SK-MEL-5 (cell line): ENCODE data around the gene IL17RE. TPM values are rescaled to one million over a fixed set of nuclear protein-coding genes. Genes with fewer than 3 reads are reported as not detected.
"Not testable (repeated sequence)": the region's sequence is repeated elsewhere in the genome, so short reads cannot be mapped to it uniquely, and the experiment has no call there.

Source experiments
- DNase-seq: peaks from one replicate; pipeline ENCODE4 v3.0.0-alpha.2; 2016; ENCODE audit warnings: low read depth, low spot score
- in situ Hi-C: cut with HindIII; loops from 2 replicates; pipeline ENCODE4 v1.10.0; 2016; ENCODE audit warnings: low sequenced_read_pairs, high pct_unique_total_duplicates, low pct_unique_long_range_greater_than_20kb
- total RNA-seq: library from RNA; depleted of rRNA; stranded (reverse); fragments of >200 nt; shearing (Covaris generic); gene quantifications from 2 replicates; pipeline ENCODE4 v1.2.3, GENCODE V29; 2014

The IL17RE gene
- total RNA-seq, 1 experiment from 2014 or later, result 0.29 TPM

DNA sequence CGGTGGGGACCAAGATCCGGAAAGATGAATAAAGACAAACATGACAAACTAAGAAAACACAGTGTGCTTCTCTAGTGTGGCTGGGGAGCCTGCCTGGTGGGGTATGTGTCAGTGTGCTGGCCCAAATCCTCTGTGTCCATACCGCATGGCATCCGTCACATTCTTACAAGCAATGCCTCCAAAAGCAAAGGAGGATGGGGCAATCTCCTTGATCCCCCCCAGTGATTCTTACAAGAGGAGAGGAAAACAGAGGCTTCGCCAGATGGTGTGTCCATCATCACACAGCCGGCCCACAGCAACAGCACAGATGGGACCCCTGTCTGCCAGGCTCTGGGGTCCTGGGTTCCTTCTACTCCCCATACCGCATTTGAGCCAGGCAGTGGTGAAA lies 13.7 kb downstream of the IL17RE start:
- DNase-seq, result no peak

DNA sequence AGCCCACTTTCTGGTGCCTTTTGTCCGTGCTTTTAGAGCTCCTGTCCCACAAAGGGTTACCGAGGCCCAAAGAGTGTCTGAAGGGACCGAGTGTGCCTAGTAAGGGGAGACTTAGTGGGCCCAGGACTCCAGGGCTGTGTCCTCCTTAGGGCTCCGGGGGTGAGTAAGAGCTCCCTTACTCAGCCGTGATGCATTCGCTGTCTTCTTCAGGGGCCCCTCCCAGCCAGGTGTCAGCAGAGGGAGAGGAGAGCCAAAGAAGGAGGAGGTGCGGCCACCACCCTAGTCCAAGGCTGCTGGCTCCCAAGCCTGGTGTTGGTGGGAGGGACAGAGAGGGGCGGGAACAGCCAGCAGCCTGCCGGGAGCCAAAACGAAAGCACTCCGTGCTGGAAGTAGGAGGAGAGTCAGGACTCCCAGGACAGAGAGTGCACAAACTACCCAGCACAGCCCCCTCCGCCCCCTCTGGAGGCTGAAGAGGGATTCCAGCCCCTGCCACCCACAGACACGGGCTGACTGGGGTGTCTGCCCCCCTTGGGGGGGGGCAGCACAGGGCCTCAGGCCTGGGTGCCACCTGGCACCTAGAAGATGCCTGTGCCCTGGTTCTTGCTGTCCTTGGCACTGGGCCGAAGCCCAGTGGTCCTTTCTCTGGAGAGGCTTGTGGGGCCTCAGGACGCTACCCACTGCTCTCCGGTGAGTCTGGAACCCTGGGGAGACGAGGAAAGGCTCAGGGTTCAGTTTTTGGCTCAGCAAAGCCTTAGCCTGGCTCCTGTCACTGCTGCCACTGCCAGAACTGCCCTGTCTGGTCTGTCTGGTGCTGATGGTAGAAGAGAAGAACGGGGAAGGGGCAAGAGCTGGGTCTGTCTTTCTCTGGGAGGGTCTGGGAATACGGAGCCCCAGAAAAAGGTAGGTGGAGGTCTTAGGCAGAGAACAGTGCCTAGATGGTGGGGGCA lies 14.4 kb downstream of the IL17RE start, which contains the start of gene IL17RC:
IL17RC (plus strand) TSS at position 365 of the 947 bp plus-strand sequence; CDS start at position 583, 218 bp downstream.
- in situ Hi-C loops, result no loop called here
- DNase-seq, result peak; percentile 81

More for the DNA sequence above, 13.7 kb downstream of the IL17RE start:
- in situ Hi-C loops, result no loop called here

GRCh38 chr3:9917820-9918219 lies 15.2 kb downstream of the IL17RE start:
- in situ Hi-C loops, result no loop called here
- no peak for DNase-seq

DNA sequence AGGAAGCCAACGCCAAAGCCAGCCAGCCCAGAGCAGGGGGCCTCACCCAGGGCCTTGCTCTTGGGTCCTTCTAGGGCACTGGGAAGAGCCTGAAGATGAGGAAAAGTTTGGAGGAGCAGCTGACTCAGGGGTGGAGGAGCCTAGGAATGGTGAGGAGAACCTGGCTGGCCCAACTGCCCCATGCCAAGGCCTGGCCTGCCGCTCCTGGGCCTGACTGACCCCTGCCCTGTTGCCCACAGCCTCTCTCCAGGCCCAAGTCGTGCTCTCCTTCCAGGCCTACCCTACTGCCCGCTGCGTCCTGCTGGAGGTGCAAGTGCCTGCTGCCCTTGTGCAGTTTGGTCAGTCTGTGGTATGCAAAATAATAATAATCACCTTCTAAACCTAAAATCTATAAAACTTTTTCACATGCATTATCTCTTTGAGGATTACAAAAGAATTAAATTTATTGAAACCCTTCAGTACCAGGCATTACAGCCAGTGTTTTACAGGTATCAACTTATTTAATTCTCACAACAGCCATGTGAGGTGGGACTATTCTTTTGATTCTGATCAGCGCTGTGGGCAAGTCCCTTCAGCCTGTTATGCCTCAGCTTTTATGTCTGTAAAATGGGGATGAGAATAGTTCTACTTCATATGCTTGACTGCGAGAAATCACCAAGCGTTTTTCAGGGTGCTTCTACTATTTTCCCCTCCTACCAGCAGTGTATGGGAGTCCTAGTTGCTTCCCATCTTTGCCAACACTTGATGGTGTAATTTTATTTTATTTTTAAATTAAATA lies 15.8 kb downstream of the IL17RE start:
- in situ Hi-C loops, result no loop called here
- no peak for DNase-seq

- in situ Hi-C loops, result no loop called here
- no peak for DNase-seq
Measured at GRCh38 chr3:9928158-9928557, 25.5 kb downstream of the IL17RE start.

GRCh38 chr3:9930804-9931418 lies 28.3 kb downstream of the IL17RE start:
- in situ Hi-C loops, result no loop called here
- peak; percentile 50 for DNase-seq

GRCh38 chr3:9932535-9932842 lies 29.8 kb downstream of the IL17RE start:
- no peak for DNase-seq
- in situ Hi-C loops, result no loop called here

GRCh38 chr3:9932843-9933560 lies 30.4 kb downstream of the IL17RE start:
- DNase-seq, result peak; percentile 70
- in situ Hi-C loops, result no loop called here

DNA sequence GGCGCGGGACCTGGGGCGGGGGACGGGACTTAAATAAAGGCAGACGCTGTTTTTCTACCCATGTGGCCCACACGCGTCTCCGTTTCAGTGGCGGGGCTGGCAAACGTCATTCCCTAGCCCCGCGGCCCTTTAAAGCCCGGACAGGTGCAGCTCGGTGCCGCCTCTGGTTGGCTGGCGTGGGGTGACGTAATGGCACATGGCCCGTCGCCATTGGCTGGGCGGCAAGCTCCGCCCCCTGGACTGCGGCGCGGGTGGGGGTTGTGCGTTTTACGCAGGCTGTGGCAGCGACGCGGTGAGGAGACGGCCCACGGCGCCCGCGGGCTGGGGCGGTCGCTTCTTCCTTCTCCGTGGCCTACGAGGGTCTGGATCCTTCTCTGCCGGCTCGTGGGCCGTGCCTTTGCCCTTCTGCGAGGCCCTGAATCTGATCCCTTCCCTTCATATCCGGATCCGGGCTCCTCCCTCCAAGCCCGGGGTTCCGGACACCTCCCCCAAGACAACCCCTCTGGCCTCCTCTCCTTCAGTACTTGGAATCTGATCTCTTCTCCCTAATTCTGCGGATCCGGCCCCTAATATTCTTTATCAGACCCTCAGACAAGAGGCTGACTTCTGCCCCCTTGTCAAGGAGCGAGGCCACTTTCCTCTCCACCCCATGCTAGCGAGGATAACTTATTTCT lies 31.1 kb downstream of the IL17RE start, which contains the start of gene CRELD1:
CRELD1 (plus strand) TSS at position 274 of the 674 bp plus-strand sequence. CDS start 605 bp downstream, outside the sequence.
- in situ Hi-C loops, result no loop called here
- peak; percentile 92 for DNase-seq

- DNase-seq, result no peak
- in situ Hi-C loops, result no loop called here
Measured at GRCh38 chr3:9934235-9934621, 31.6 kb downstream of the IL17RE start.

DNA sequence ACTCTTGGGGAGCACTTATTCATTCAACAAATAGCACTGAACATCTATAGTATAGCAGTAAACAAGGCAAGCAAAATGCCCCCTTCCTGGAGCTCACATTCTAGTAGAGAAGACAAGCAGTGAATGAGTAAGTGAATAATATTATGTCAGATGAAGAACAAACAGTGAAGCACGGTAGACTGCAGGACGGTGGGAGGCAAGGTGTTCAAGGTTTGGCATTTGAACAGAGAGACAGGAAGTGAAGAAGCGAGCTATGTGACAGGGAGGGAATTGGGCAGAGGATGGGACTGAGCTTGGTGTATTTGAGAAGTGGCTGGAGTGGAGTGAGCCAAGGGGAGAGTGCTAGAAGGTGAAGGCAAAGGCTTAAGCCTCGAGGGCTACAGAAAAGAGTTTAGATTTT lies 32.3 kb downstream of the IL17RE start:
- no peak for DNase-seq
- in situ Hi-C loops, result no loop called here

- no peak for DNase-seq
- in situ Hi-C loops, result no loop called here
Measured at GRCh38 chr3:9935966-9936510, 33.4 kb downstream of the IL17RE start.

- DNase-seq, result no peak
- in situ Hi-C loops, result no loop called here
Measured at GRCh38 chr3:9937486-9938238, 35.0 kb downstream of the IL17RE start.

DNA sequence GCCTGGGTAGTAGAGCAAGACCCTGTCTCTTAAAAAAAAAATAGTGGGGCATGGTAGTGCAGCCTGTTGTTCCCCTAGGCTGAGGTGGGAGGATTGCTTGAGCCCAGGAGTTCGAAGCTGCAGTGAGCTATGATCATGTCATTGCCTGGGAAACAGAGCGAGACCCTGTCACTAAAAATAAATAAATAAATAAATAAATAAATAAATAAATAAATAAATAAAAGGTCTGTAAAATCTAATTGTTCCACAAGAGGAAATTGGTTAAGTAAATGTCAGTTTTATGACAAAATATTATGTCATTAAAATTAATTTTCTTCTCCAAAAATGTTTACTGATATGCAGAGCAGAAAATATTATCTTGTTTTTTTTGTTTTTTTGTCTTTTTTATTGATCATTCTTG lies 36.3 kb downstream of the IL17RE start:
- DNase-seq, result no peak
- in situ Hi-C loops, result no loop called here

- DNase-seq, in situ Hi-C loops: not testable (repeated sequence)
Measured at GRCh38 chr3:9939906-9940305, 37.3 kb downstream of the IL17RE start.

DNA sequence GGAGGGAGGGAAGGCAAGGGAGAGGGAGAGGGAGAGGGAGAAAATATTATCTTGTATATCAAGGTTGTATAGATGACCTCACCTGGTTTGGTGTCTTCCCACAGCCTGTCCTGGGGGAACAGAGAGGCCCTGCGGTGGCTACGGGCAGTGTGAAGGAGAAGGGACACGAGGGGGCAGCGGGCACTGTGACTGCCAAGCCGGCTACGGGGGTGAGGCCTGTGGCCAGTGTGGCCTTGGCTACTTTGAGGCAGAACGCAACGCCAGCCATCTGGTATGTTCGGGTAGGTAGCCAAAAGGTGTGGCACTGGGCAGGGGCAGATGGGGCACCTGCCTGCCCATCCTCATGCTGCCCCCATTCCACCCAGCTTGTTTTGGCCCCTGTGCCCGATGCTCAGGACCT lies 38.1 kb downstream of the IL17RE start:
- no peak for DNase-seq
- in situ Hi-C loops, result no loop called here
